ENCODE measurements around the gene DLG2.

DLG2 gene

GRCh38 chr11:83813296-83813695 lies 1813.8 kb downstream of the DLG2 start:
- TF ChIP-seq REST (IDR thresholded peaks at IDR 0.05; ENCODE audit: insufficient read depth in 1 of 2, low read depth in 2 of 2, low read length in 2 of 2) (no peak), SIN3A (IDR thresholded peaks at IDR 0.05; ENCODE audit: borderline replicate concordance, insufficient read depth, low read length) (no peak), POLR2AphosphoS5 (IDR thresholded peaks at IDR 0.05; ENCODE audit: low read depth, low read length) (no peak), FOXP2 (optimal IDR thresholded peaks at IDR 0.05; ENCODE audit: borderline replicate concordance, extremely low read depth, extremely low read length, insufficient read depth) (no peak), TAF1 (IDR thresholded peaks at IDR 0.05; ENCODE audit: borderline replicate concordance, insufficient read depth, low read length) (no peak)

GRCh38 chr11:83809274-83809673 lies 1817.9 kb downstream of the DLG2 start:
- TF ChIP-seq SIN3A (IDR thresholded peaks at IDR 0.05; ENCODE audit: borderline replicate concordance, insufficient read depth, low read length) (no peak), TAF1 (IDR thresholded peaks at IDR 0.05; ENCODE audit: borderline replicate concordance, insufficient read depth, low read length) (no peak), POLR2AphosphoS5 (IDR thresholded peaks at IDR 0.05; ENCODE audit: low read depth, low read length) (no peak), REST (IDR thresholded peaks at IDR 0.05; ENCODE audit: insufficient read depth in 1 of 2, low read depth in 2 of 2, low read length in 2 of 2) (no peak), FOXP2 (optimal IDR thresholded peaks at IDR 0.05; ENCODE audit: borderline replicate concordance, extremely low read depth, extremely low read length, insufficient read depth) (no peak)

GRCh38 chr11:83801799-83802198 lies 1825.3 kb downstream of the DLG2 start:
- TF ChIP-seq SIN3A (IDR thresholded peaks at IDR 0.05; ENCODE audit: borderline replicate concordance, insufficient read depth, low read length) (no peak), POLR2AphosphoS5 (IDR thresholded peaks at IDR 0.05; ENCODE audit: low read depth, low read length) (no peak), REST (IDR thresholded peaks at IDR 0.05; ENCODE audit: insufficient read depth in 1 of 2, low read depth in 2 of 2, low read length in 2 of 2) (no peak), FOXP2 (optimal IDR thresholded peaks at IDR 0.05; ENCODE audit: borderline replicate concordance, extremely low read depth, extremely low read length, insufficient read depth) (no peak), TAF1 (IDR thresholded peaks at IDR 0.05; ENCODE audit: borderline replicate concordance, insufficient read depth, low read length) (no peak)

GRCh38 chr11:83793310-83793709 lies 1833.8 kb downstream of the DLG2 start:
- no peak for TF ChIP-seq REST (IDR thresholded peaks at IDR 0.05; ENCODE audit: insufficient read depth in 1 of 2, low read depth in 2 of 2, low read length in 2 of 2)
- no peak for TF ChIP-seq TAF1 (IDR thresholded peaks at IDR 0.05; ENCODE audit: borderline replicate concordance, insufficient read depth, low read length)
- TF ChIP-seq SIN3A (IDR thresholded peaks at IDR 0.05; ENCODE audit: borderline replicate concordance, insufficient read depth, low read length) = no peak
- TF ChIP-seq POLR2AphosphoS5 (IDR thresholded peaks at IDR 0.05; ENCODE audit: low read depth, low read length) = no peak
- TF ChIP-seq FOXP2 (optimal IDR thresholded peaks at IDR 0.05; ENCODE audit: borderline replicate concordance, extremely low read depth, extremely low read length, insufficient read depth) = no peak

- TF ChIP-seq TAF1 (IDR thresholded peaks at IDR 0.05; ENCODE audit: borderline replicate concordance, insufficient read depth, low read length) = no peak
- no peak for TF ChIP-seq REST (IDR thresholded peaks at IDR 0.05; ENCODE audit: insufficient read depth in 1 of 2, low read depth in 2 of 2, low read length in 2 of 2)
- TF ChIP-seq SIN3A (IDR thresholded peaks at IDR 0.05; ENCODE audit: borderline replicate concordance, insufficient read depth, low read length) = no peak
- no peak for TF ChIP-seq POLR2AphosphoS5 (IDR thresholded peaks at IDR 0.05; ENCODE audit: low read depth, low read length)
- no peak for TF ChIP-seq FOXP2 (optimal IDR thresholded peaks at IDR 0.05; ENCODE audit: borderline replicate concordance, extremely low read depth, extremely low read length, insufficient read depth)
Observed at GRCh38 chr11:83791557-83791956, 1835.6 kb downstream of the DLG2 start.
